Peyer's patch (tissue), 4 donors: ENCODE results near the gene PLEKHA6. TPM values are rescaled to one million over a fixed set of nuclear protein-coding genes. Genes with fewer than 3 reads are reported as not detected.
A peak's percentile ranks its signal among the peaks of the same experiment; 100 is the strongest.

ENCODE experiments used
- DNase-seq, 3 donors: peaks; one replicate each; pipeline ENCODE4 v3.0.0-alpha.2; 2017 to 2019
- H3K27ac ChIP-seq, 4 donors: fragments of 200-600 bp; sonication (generic); one replicate each; pipeline ENCODE4 v1.5.1; 2016 to 2019
- H3K27me3 ChIP-seq, 2 donors: fragments of 200-600 bp; sonication (generic); one replicate each; pipeline ENCODE4 v1.5.1; 2019
- H3K36me3 ChIP-seq, 3 donors: fragments of 200-600 bp; sonication (generic); one replicate each; pipeline ENCODE4 v1.5.1; 2016 to 2019
- H3K4me1 ChIP-seq, 4 donors: fragments of 200-600 bp; sonication (generic); one replicate each; pipeline ENCODE4 v1.5.1; 2016 to 2019
- H3K4me3 ChIP-seq, 4 donors: fragments of 200-600 bp; sonication (generic); 1 replicate in 3 of 4; 2 replicates in 1 of 4; pipeline ENCODE4 v1.5.1; 2016 to 2019; ENCODE audit warnings: mild to moderate bottlenecking in 1 of 4
- H3K9me3 ChIP-seq, 4 donors: fragments of 200-600 bp; sonication (generic); one replicate each; pipeline ENCODE4 v1.5.1; 2016 to 2019; ENCODE audit warnings: mild to moderate bottlenecking in 1 of 4
- POLR2A ChIP-seq, 2 donors: fragments of 450-650 bp; IDR thresholded peaks; one replicate each; pipeline ENCODE4 v1.5.1; 2017; ENCODE audit warnings: antibody characterized with exemption in 2 of 2, mild to moderate bottlenecking in 2 of 2, moderate library complexity in 2 of 2
- total RNA-seq, 4 donors: library from RNA; depleted of rRNA; stranded (reverse); fragments of >200 nt; gene quantifications; one replicate each; pipeline ENCODE4 v1.1.0, GENCODE V29; 2016
- TF ChIP-seq, protein P1 (sequence below), 6 experiments: fragments of 450-650 bp in 4 of 6; fragments of 200-600 bp in 2 of 6; sonication (generic) in 1 of 6; IDR thresholded peaks; one replicate each; pipeline ENCODE4 v1.5.1; 2017 to 2019; ENCODE audit warnings: antibody characterized with exemption in 6 of 6, mild to moderate bottlenecking in 3 of 6, moderate library complexity in 1 of 6

Gene PLEKHA6
- total RNA-seq, 4 donors from 2014 or later = 57.3 to 91.6 (median 70.2) TPM

DNA sequence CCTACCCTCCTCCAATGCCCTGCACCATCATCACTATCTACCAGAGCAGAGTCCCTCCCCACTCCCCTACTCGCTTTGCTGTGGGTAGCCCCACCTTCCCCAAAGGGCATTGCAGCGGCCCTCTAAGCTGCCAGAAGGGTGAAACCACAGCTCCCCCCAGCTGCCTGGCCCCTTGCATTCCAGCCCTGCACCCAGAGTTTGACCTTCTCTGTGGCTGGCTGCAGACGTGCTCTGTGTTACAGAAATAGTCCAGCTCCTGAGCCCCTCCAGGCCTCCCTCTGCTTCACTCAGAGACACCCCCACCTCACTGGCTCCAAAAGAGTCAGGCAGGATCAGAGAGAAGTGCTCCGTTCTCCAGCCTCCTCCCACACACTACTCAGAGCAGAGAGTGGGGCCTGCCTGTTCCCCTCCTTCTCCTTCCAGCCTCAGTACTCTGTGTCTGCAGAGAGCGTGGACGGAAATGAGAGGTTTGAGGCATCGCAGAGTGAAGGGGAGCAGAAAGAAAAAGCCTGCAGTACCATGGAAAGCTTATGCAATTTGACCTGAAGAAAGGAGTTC is 63.2 kb downstream of the PLEKHA6 start:
- H3K27me3 ChIP-seq = no peaks in the 10 kb centered on the region

DNA sequence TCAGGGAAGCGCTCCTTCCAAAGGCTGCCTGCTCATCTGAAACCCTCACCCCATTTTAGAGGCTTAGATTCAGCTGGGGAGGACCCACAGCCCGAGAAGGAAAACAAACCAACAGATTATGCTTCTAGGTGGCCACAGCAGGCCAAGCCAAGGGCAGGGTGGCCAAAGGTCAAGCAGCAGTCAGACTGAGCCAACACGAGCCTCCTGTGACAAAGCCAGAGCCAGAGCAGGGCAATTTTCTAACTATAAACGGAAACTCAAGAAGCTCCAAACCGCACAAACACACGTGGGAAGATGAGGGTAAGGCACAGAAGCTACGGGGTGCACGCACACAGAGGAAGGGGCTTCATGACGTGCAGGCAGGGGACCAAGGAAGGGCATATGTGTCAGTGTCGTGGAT is 64.1 kb downstream of the PLEKHA6 start:
- Histone ChIP-seq H3K9me3 (no peaks in the 10 kb centered on the region), H3K27me3 (no peaks in the 10 kb centered on the region), H3K36me3 (no peaks in the 10 kb centered on the region), H3K4me3 (no peak overlapping the region), H3K27ac (peak overlapping the region; percentile 4 to 73 (median 42)), H3K4me1 (peaks cover 0 to 40% (median 4%) of the 10 kb centered on the region in 4 donors)
- DNase-seq = peak in 1 of 3 donors; percentile 67
- TF ChIP-seq POLR2A (IDR thresholded peaks at IDR 0.05) = no peak
- TF ChIP-seq, protein P1, sequence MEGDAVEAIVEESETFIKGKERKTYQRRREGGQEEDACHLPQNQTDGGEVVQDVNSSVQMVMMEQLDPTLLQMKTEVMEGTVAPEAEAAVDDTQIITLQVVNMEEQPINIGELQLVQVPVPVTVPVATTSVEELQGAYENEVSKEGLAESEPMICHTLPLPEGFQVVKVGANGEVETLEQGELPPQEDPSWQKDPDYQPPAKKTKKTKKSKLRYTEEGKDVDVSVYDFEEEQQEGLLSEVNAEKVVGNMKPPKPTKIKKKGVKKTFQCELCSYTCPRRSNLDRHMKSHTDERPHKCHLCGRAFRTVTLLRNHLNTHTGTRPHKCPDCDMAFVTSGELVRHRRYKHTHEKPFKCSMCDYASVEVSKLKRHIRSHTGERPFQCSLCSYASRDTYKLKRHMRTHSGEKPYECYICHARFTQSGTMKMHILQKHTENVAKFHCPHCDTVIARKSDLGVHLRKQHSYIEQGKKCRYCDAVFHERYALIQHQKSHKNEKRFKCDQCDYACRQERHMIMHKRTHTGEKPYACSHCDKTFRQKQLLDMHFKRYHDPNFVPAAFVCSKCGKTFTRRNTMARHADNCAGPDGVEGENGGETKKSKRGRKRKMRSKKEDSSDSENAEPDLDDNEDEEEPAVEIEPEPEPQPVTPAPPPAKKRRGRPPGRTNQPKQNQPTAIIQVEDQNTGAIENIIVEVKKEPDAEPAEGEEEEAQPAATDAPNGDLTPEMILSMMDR (IDR thresholded peaks at IDR 0.05) = no peak

More for the DNA sequence above, 63.2 kb downstream of the PLEKHA6 start:
- peaks cover 0 to 47% (median 4%) of the 10 kb centered on the region in 4 donors for H3K4me1 ChIP-seq
- no peaks in the 10 kb centered on the region for H3K9me3 ChIP-seq
- no peak for TF ChIP-seq POLR2A (IDR thresholded peaks at IDR 0.05)
- TF ChIP-seq, protein P1 (IDR thresholded peaks at IDR 0.05) = no peak
- peak overlapping the region in 2 of 4 donors; percentile 47 to 73 for H3K27ac ChIP-seq
- H3K4me3 ChIP-seq = no peak overlapping the region
- DNase-seq = no peak
- no peaks in the 10 kb centered on the region for H3K36me3 ChIP-seq

DNA sequence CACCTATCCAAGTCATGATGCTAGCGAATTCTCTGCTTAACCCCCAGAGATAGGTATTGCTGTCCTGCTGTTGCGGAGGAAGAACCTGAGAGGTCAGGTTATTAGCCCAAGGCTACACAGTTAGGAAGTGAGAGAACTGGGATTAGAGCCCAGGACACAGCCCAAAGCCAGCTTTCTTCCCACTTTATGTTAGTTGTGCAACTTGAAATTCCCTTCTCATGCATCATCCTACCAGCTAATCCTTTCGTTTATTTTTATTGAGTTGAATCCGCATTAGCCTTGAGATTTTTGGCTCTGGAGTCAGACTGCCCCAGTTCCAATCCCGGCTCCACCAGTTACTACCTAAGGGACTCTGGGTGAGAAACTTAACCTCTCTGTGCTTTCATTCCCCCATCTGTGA is 65.4 kb downstream of the PLEKHA6 start:
- H3K4me1 ChIP-seq = peaks cover 0 to 27% (median 4%) of the 10 kb centered on the region in 4 donors
- peak overlapping the region in 3 of 4 donors; percentile 19 to 73 (median 37) for H3K27ac ChIP-seq
- no peak for TF ChIP-seq POLR2A (IDR thresholded peaks at IDR 0.05)
- TF ChIP-seq, protein P1 (IDR thresholded peaks at IDR 0.05) = no peak
- no peak for DNase-seq
- no peaks in the 10 kb centered on the region for H3K27me3 ChIP-seq
- H3K9me3 ChIP-seq = no peaks in the 10 kb centered on the region
- H3K4me3 ChIP-seq = no peak overlapping the region
- no peaks in the 10 kb centered on the region for H3K36me3 ChIP-seq

DNA sequence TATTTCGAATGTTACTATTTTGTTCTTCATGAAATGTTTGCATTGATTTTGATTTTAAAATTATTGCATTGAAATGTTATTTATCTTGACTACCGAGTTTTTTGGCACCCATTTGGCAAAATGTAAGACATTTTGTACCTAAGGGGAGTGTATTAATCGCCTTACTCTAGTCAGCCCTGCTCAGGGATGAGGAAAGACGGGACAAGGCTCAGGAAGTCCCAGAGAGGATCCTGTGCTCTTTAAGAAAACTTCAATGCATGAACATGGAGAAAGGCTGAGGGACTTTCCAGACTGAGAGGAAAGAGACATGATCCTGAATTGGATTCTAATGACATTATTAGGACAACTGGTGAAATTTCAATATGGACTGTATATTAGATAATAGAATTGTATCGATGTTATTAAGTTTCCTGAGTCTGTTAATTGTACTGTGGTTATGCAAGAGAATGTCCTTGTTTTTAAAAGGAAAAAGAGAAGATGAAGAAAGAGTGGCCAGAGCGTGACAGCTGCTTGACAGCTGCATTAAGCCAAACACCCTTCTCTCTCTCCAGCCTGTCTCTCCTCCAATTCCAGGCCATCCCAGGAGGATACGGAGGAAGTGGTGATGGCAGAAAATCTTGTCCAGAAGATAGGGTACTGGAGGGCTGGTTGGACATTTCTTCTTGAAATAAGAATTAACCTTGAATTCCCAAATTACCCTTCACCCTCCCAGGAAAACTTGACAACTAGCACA is 66.0 kb downstream of the PLEKHA6 start:
- peaks cover 0 to 33% (median 4%) of the 10 kb centered on the region in 4 donors for H3K4me1 ChIP-seq
- H3K4me3 ChIP-seq = no peak overlapping the region
- no peaks in the 10 kb centered on the region for H3K27me3 ChIP-seq
- H3K27ac ChIP-seq = peak overlapping the region in 3 of 4 donors; percentile 19 to 73 (median 37)
- TF ChIP-seq, protein P1 (IDR thresholded peaks at IDR 0.05) = no peak
- TF ChIP-seq POLR2A (IDR thresholded peaks at IDR 0.05) = no peak
- H3K36me3 ChIP-seq = no peaks in the 10 kb centered on the region
- DNase-seq = no peak
- H3K9me3 ChIP-seq = no peaks in the 10 kb centered on the region

DNA sequence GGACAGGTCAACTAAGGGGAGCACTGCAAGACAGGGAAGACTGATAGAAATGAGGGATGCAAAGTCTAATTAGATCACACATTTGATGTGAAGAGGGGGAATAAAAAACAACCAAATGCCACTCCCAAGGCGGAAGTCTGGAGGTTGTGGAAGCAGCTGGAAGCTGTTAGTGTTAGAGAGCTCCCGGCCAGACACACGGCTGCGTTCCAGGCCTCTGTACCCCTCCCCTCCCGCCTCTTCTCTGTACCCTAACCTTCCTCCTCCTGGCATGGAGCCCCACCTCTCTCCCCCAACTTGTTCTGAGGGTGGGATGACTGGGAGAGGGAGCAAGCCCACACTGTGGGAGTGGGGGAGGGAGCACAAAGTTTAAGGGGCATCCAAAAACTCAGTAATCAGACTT is 67.0 kb downstream of the PLEKHA6 start:
- Histone ChIP-seq H3K9me3 (no peaks in the 10 kb centered on the region), H3K36me3 (no peaks in the 10 kb centered on the region), H3K4me3 (no peak overlapping the region), H3K27me3 (no peaks in the 10 kb centered on the region), H3K4me1 (peaks cover 0 to 43% (median 4%) of the 10 kb centered on the region in 4 donors), H3K27ac (peak overlapping the region in 3 of 4 donors; percentile 35 to 73 (median 37))
- no peak for TF ChIP-seq POLR2A (IDR thresholded peaks at IDR 0.05)
- TF ChIP-seq, protein P1 (IDR thresholded peaks at IDR 0.05) = no peak
- no peak for DNase-seq
